Measurements from ENCODE around the gene KCNK7.

- TF ChIP-seq CTCF (IDR thresholded peaks at IDR 0.05) (no peak), POLR2A (IDR thresholded peaks at IDR 0.05; ENCODE audit: low read depth) (no peak)
Observed at GRCh38 chr11:65578134-65578533, 17.5 kb downstream of the KCNK7 start.
